CD8-positive, alpha-beta memory T cell (primary cell): ENCODE data around the gene PLEKHA7. TPM values are rescaled to one million over a fixed set of nuclear protein-coding genes. Genes with fewer than 3 reads are reported as not detected.
A peak's percentile ranks its signal among the peaks of the same experiment; 100 is the strongest.
"Not testable (repeated sequence)": the region's sequence is repeated elsewhere in the genome, so short reads cannot be mapped to it uniquely, and the experiment has no call there.

Experiments
- CTCF ChIA-PET: fragments of 350-600 bp; sonication (Branson Sonifier 250); formaldehyde crosslinking; loops from one replicate; lab custom pipeline; 2021; ENCODE audit warnings: antibody characterized with exemption; lab: Charles Lee
- POLR2A ChIA-PET: fragments of 350-600 bp; sonication (Branson Sonifier 250); formaldehyde crosslinking; loops from one replicate; lab custom pipeline; 2021; ENCODE audit warnings: antibody characterized with exemption; lab: Charles Lee
- DNase-seq, 5 donors: peaks; one replicate each; pipeline versions ENCODE4 v3.0.0 to v3.0.0-alpha.2; 2020 to 2022; ENCODE audit warnings: mixed read lengths in 1 of 5
- H3K27ac ChIP-seq: one replicate; pipeline ENCODE4 v1.7.0; 2013; ENCODE audit warnings: low read depth, mild to moderate bottlenecking, low read length, moderate library complexity
- H3K27me3 ChIP-seq: 2 replicates; pipeline ENCODE4 v1.7.0; 2013; ENCODE audit warnings: low read length, mild to moderate bottlenecking; ENCODE audit not compliant: insufficient read depth, poor library complexity, severe bottlenecking
- H3K36me3 ChIP-seq: 2 replicates; pipeline ENCODE4 v1.7.0; 2013; ENCODE audit warnings: mild to moderate bottlenecking, low read length, moderate library complexity; ENCODE audit not compliant: insufficient read depth
- H3K4me1 ChIP-seq: 2 replicates; pipeline ENCODE4 v1.7.0; 2013; ENCODE audit warnings: mild to moderate bottlenecking, low read length, moderate library complexity; ENCODE audit not compliant: insufficient read depth
- H3K4me3 ChIP-seq: 2 replicates; pipeline ENCODE4 v1.7.0; 2013; ENCODE audit warnings: mild to moderate bottlenecking, low read length
- H3K9me3 ChIP-seq: 2 replicates; pipeline ENCODE4 v1.7.0; 2013; ENCODE audit warnings: mild to moderate bottlenecking, low read length
- H3K27ac Mint-ChIP-seq, 8 donors: one replicate each; pipeline ENCODE4 v1.8.0; 2020 to 2021; ENCODE audit warnings: mixed read lengths in 8 of 8, mild to moderate bottlenecking in 6 of 8, inconsistent platforms in 3 of 8, moderate library complexity in 3 of 8
- H3K27me3 Mint-ChIP-seq, 2 donors: one replicate each; pipeline ENCODE4 v1.8.0; 2020 to 2021; ENCODE audit warnings: mixed read lengths in 2 of 2, mild to moderate bottlenecking in 1 of 2, moderate library complexity in 1 of 2
- H3K36me3 Mint-ChIP-seq, 3 donors: one replicate each; pipeline ENCODE4 v1.8.0; 2020 to 2021; ENCODE audit warnings: mixed read lengths in 3 of 3, inconsistent platforms in 1 of 3, mild to moderate bottlenecking in 1 of 3
- H3K4me1 Mint-ChIP-seq, 3 donors: one replicate each; pipeline ENCODE4 v1.8.0; 2020 to 2021; ENCODE audit warnings: mixed read lengths in 3 of 3, inconsistent platforms in 1 of 3, mild to moderate bottlenecking in 1 of 3
- H3K4me3 Mint-ChIP-seq, 7 donors: one replicate each; pipeline ENCODE4 v1.8.0; 2020 to 2021; ENCODE audit warnings: mixed read lengths in 7 of 7, mild to moderate bottlenecking in 6 of 7, moderate library complexity in 4 of 7, inconsistent platforms in 2 of 7
- H3K9me3 Mint-ChIP-seq, 5 donors: one replicate each; pipeline ENCODE4 v1.8.0; 2020 to 2022; ENCODE audit warnings: mixed read lengths in 5 of 5, mild to moderate bottlenecking in 3 of 5, moderate library complexity in 2 of 5, inconsistent platforms in 1 of 5
- polyA plus RNA-seq: library from polyadenylated mRNA; unstranded; fragments of 300-500 nt; fragmentation: Illumina TruSeq; gene quantifications from one replicate; pipeline ENCODE4 v1.2.3, GENCODE V29; 2021
- total RNA-seq, 2 experiments: library from RNA; stranded (reverse); gene quantifications; one replicate each; pipeline ENCODE4 v1.2.3, GENCODE V29; 2021

The PLEKHA7 gene
- total and polyA plus RNA-seq, 3 experiments from 2014 or later = 4.1 to 6.6 (median 5.3) TPM

- Mint-ChIP-seq H3K4me1 (peaks cover under 1 to 9% (median under 1%) of the 10 kb centered on the region in 3 donors), H3K27me3 (peaks cover 19 to 42% of the 10 kb centered on the region in 2 donors), H3K4me3 (no peak overlapping the region), H3K36me3 (peaks cover 0 to 4% (median 0%) of the 10 kb centered on the region in 3 donors), H3K27ac (no peak overlapping the region), H3K9me3 (peaks cover 0 to 2% (median 0%) of the 10 kb centered on the region in 5 donors)
- DNase-seq = no peak
- no peaks in the 10 kb centered on the region for H3K9me3 ChIP-seq
- POLR2A ChIA-PET = no interaction called here
- H3K36me3 ChIP-seq = no peaks in the 10 kb centered on the region
- CTCF ChIA-PET = interaction anchor here (1.4 kb wide), 1 partner anchor 16 kb away, joined by 3 read pairs; no protein-coding TSS in a partner anchor
- H3K4me1 ChIP-seq = no peaks in the 10 kb centered on the region
- H3K27me3 ChIP-seq = peaks cover 11% of the 10 kb centered on the region
- no peak overlapping the region for H3K27ac ChIP-seq
- no peak overlapping the region for H3K4me3 ChIP-seq
Measured at GRCh38 chr11:16921019-16921418, 93.2 kb downstream of the PLEKHA7 start.

- peaks cover 17 to 37% of the 10 kb centered on the region in 2 donors for H3K27me3 Mint-ChIP-seq
- H3K27ac ChIP-seq = no peak overlapping the region
- H3K4me1 Mint-ChIP-seq = peaks cover 0 to 5% (median 0%) of the 10 kb centered on the region in 3 donors
- peaks cover 0 to 6% (median 0%) of the 10 kb centered on the region in 3 donors for H3K36me3 Mint-ChIP-seq
- H3K36me3 ChIP-seq = no peaks in the 10 kb centered on the region
- no peaks in the 10 kb centered on the region for H3K4me1 ChIP-seq
- POLR2A ChIA-PET = no interaction called here
- DNase-seq = no peak
- no peaks in the 10 kb centered on the region for H3K9me3 ChIP-seq
- no peak overlapping the region for H3K4me3 ChIP-seq
- CTCF ChIA-PET = interaction anchor here (1.4 kb wide), 1 partner anchor 17 kb away, joined by 3 read pairs; no protein-coding TSS in a partner anchor
- H3K27me3 ChIP-seq = peaks cover 9% of the 10 kb centered on the region
- no peak overlapping the region for H3K4me3 Mint-ChIP-seq
- H3K27ac Mint-ChIP-seq = no peak overlapping the region
- H3K9me3 Mint-ChIP-seq = peaks cover 0 to 2% (median 0%) of the 10 kb centered on the region in 5 donors
Measured at GRCh38 chr11:16920559-16920958, 93.7 kb downstream of the PLEKHA7 start.

DNA sequence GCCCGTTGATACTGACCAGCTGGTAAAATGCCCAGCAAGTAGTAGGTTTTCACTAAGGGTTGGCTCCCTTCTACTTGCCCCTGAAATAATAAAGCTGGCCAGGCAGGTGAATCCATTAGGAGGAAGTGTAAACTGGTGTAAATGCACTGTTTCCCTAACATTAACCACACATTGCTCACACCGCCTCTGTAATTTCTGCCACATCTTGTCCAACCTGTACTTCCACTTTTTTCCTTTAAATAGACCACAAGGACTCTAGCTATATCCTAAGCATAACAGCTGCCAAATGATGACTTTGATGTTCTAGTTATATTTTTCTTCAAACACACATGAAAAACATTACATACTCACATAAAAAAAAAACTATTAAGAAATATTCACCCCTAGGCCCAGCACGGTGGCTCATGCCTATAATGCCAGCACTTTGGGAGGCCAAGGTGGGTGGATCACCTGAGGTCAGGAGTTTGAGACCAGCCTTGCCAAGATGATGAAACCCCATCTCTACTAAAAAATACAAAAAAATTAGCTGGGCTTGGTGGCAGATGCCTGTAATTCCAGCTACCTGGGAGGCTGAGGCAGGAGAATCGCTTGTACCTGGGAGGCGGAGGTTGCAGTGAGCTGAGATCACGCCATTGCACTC lies 95.6 kb downstream of the PLEKHA7 start:
- H3K27me3 Mint-ChIP-seq = peaks cover 8 to 26% of the 10 kb centered on the region in 2 donors

GRCh38 chr11:16917941-16918340 lies 96.3 kb downstream of the PLEKHA7 start:
- H3K36me3 Mint-ChIP-seq = peaks cover 0 to 6% (median 0%) of the 10 kb centered on the region in 3 donors
- ChIA-PET CTCF (no interaction called here), POLR2A (no interaction called here)
- Histone ChIP-seq H3K4me3 (no peak overlapping the region), H3K4me1 (no peaks in the 10 kb centered on the region), H3K27me3 (no peaks in the 10 kb centered on the region), H3K27ac (no peak overlapping the region), H3K9me3 (no peaks in the 10 kb centered on the region), H3K36me3 (no peaks in the 10 kb centered on the region)
- no peaks in the 10 kb centered on the region for H3K4me1 Mint-ChIP-seq
- H3K27me3 Mint-ChIP-seq = peaks cover 4 to 19% of the 10 kb centered on the region in 2 donors
- no peak overlapping the region for H3K4me3 Mint-ChIP-seq
- no peak overlapping the region for H3K27ac Mint-ChIP-seq
- DNase-seq = no peak
- H3K9me3 Mint-ChIP-seq = peaks cover 0 to 2% (median 0%) of the 10 kb centered on the region in 5 donors

More for the DNA sequence above, 95.6 kb downstream of the PLEKHA7 start:
- H3K9me3 ChIP-seq, H3K4me1 ChIP-seq, H3K27ac ChIP-seq, H3K27me3 ChIP-seq, CTCF ChIA-PET, H3K4me3 Mint-ChIP-seq, H3K36me3 ChIP-seq, POLR2A ChIA-PET, H3K4me1 Mint-ChIP-seq, DNase-seq, H3K36me3 Mint-ChIP-seq, H3K9me3 Mint-ChIP-seq, H3K4me3 ChIP-seq: not testable (repeated sequence)
- peak overlapping the region in 1 of 8 donors; percentile 7 for H3K27ac Mint-ChIP-seq

- peaks cover 0 to 2% (median 0%) of the 10 kb centered on the region in 5 donors for H3K9me3 Mint-ChIP-seq
- Histone ChIP-seq H3K27ac (no peak overlapping the region), H3K9me3 (no peaks in the 10 kb centered on the region), H3K27me3 (no peaks in the 10 kb centered on the region), H3K36me3 (no peaks in the 10 kb centered on the region), H3K4me3 (no peak overlapping the region), H3K4me1 (no peaks in the 10 kb centered on the region)
- H3K4me3 Mint-ChIP-seq = no peak overlapping the region
- DNase-seq = no peak
- H3K36me3 Mint-ChIP-seq = peaks cover 0 to 6% (median 0%) of the 10 kb centered on the region in 3 donors
- no peaks in the 10 kb centered on the region for H3K4me1 Mint-ChIP-seq
- peaks cover 0 to 3% of the 10 kb centered on the region in 2 donors for H3K27me3 Mint-ChIP-seq
- H3K27ac Mint-ChIP-seq = no peak overlapping the region
- CTCF ChIA-PET = no interaction called here
- POLR2A ChIA-PET = no interaction called here
Measured at GRCh38 chr11:16912692-16913111, 101.5 kb downstream of the PLEKHA7 start.

DNA sequence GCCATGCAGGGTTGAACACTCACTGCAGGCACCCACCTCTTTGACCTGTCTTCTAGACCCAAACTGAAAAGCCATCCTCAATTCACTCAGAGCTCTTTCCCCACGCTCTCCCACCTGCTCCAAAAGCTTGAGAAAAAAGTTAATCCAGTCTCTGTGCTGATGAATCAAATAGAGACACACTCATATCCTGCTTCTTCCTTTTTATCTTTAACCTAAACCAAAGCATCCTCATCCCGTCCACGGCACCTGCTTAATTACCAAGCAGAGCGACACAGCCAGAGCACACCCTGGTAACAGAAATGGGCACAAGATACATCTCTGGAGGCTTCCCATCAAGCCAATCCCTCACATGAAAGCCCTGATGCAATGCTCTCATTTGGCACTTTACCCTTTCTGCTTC lies 102.6 kb downstream of the PLEKHA7 start:
- Mint-ChIP-seq H3K36me3 (peaks cover 0 to 6% (median 0%) of the 10 kb centered on the region in 3 donors), H3K4me1 (no peaks in the 10 kb centered on the region), H3K9me3 (peaks cover 0 to 2% (median 0%) of the 10 kb centered on the region in 5 donors), H3K27me3 (peaks cover 0 to 3% of the 10 kb centered on the region in 2 donors), H3K27ac (peak overlapping the region in 1 of 8 donors; percentile 25), H3K4me3 (no peak overlapping the region)
- Histone ChIP-seq H3K4me3 (no peak overlapping the region), H3K9me3 (no peaks in the 10 kb centered on the region), H3K4me1 (no peaks in the 10 kb centered on the region), H3K27ac (no peak overlapping the region), H3K36me3 (no peaks in the 10 kb centered on the region), H3K27me3 (no peaks in the 10 kb centered on the region)
- ChIA-PET POLR2A (no interaction called here), CTCF (no interaction called here)
- DNase-seq = no peak

DNA sequence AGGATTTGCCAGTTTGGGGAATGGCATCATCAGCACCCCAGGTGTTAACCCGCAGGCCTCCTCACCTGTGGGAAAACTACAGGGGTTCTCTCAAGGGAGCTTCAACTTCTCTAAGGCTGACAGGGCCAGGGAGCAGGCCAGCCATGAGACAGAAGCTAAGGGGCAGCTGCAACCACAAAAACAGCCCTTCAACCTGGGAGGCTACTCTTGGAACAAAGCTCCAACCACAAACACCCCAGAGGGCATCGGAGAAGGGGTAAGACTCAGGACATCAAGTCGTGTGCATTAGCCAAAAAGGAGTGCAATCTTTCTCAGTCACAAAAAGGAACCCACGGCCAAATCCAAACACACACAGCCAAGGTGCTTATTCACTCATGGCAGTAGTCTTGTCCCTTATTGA lies 103.0 kb downstream of the PLEKHA7 start:
- Histone ChIP-seq H3K9me3 (no peaks in the 10 kb centered on the region), H3K27ac (no peak overlapping the region), H3K36me3 (no peaks in the 10 kb centered on the region), H3K4me3 (no peak overlapping the region), H3K27me3 (no peaks in the 10 kb centered on the region), H3K4me1 (no peaks in the 10 kb centered on the region)
- peaks cover 0 to 2% (median 0%) of the 10 kb centered on the region in 5 donors for H3K9me3 Mint-ChIP-seq
- no peak overlapping the region for H3K4me3 Mint-ChIP-seq
- H3K27me3 Mint-ChIP-seq = peaks cover 0 to 3% of the 10 kb centered on the region in 2 donors
- no peak overlapping the region for H3K27ac Mint-ChIP-seq
- H3K36me3 Mint-ChIP-seq = peaks cover 0 to 3% (median 0%) of the 10 kb centered on the region in 3 donors
- CTCF ChIA-PET = no interaction called here
- no peaks in the 10 kb centered on the region for H3K4me1 Mint-ChIP-seq
- DNase-seq = no peak
- POLR2A ChIA-PET = no interaction called here

GRCh38 chr11:16909359-16910035 lies 104.7 kb downstream of the PLEKHA7 start:
- Histone ChIP-seq H3K9me3 (no peaks in the 10 kb centered on the region), H3K4me3 (no peak overlapping the region), H3K4me1 (no peaks in the 10 kb centered on the region), H3K27me3 (no peaks in the 10 kb centered on the region), H3K36me3 (no peaks in the 10 kb centered on the region), H3K27ac (no peak overlapping the region)
- Mint-ChIP-seq H3K27ac (peak overlapping the region in 3 of 8 donors; percentile 29 to 73 (median 56)), H3K27me3 (peaks cover 0 to 3% of the 10 kb centered on the region in 2 donors), H3K9me3 (peaks cover 0 to 2% (median 0%) of the 10 kb centered on the region in 5 donors), H3K4me3 (no peak overlapping the region), H3K4me1 (no peaks in the 10 kb centered on the region), H3K36me3 (peaks cover 0 to 1% (median 0%) of the 10 kb centered on the region in 3 donors)
- ChIA-PET CTCF (no interaction called here), POLR2A (no interaction called here)
- DNase-seq = no peak
